ENCODE measurements around the gene LRRC14B.

Gene LRRC14B

DNA sequence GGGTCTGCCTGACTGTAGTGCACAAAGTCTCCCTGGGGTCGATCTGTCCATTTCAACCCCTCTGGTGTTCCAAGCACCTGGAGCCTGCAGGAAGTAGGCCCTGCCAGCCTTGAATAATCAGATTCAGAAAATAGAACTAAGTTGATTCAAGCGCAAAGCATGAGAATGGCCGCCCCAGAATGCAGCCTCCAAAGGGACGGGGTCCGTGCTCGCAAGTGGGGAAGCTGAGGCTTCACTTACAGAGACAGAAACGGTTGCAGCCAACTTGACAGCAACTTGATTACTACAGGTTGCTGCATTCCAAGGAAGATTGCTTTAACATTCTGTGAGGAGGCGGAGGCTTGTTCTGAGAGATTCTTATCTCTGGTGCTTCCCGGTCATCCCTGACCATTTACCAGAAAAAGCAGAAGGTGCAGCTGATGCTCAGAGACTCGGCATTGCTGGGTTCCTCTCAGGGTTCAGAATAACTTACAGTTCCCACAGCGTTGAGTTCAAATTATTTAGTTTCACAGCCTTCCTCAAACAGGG is 14.9 kb upstream of the LRRC14B start:
- DNase-seq = no peak

DNA sequence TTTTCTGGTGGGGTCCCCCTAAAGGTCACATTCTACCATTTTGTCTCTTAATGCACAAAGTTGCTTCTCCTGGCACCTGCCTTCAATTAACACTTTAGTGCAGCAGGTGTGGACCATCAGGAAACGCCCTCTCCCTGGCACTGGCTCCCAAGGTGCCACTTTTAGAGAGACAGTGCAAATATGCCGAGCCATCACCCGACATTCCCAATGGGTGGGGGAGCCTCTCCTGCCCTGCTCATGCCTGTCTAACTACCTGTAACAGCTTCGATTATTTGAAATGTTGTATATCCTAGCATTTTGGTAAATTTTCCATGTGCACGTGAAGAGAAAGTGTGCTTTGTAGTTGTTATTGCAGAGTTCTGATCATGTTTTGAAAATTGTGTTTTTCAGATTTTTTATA is 13.2 kb upstream of the LRRC14B start:
- no peak for DNase-seq

DNA sequence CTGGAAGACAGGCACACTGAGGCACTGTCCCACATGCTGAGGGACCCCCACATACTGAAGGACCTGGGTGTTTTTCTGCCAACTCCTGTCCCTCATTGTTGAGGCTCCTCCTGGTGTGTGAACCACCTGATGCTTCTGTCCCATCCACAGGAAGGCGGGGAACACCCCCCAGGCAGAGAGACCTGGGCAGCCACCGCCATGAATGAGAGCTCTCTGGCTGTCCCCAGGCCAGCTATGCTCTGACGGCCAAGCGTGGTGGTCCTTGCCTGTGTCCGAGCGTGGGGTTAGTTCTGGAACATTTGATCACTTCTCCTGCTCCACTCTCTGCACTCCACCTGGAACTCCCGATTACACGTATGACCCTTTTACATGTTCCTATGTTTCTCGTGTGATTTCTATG is 11.9 kb upstream of the LRRC14B start:
- DNase-seq = no peak

DNA sequence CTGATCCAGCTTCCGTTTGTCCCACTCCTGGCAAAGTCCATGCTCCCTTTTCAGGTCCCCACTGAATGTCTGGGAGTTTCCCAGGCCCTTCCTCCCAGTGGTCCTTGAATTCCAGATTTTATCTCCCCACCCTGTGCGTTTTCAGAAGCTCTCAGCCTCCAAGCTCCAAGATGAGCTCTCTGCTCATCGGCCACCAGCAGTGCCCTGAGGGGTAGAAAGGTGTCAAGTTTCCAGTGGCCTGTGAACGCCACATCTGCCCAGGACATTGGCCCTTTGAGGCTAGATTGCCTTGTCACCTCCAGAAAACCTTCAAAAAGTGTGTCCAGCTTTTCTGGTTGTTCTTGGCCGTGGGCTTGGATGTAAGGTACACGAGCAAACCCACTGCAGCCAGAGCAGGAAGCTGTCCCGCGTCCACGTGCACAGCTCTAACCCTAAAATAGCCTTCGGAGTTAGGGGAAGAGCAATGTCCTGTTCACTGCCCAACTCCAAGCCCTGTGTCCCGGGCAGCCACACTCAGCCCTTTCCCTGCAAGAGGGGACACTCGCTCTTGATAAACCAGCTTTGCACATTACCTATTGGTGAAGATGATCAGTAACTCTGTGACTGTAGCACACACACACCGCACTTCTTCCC is 10.9 kb upstream of the LRRC14B start:
- no peak for DNase-seq

DNA sequence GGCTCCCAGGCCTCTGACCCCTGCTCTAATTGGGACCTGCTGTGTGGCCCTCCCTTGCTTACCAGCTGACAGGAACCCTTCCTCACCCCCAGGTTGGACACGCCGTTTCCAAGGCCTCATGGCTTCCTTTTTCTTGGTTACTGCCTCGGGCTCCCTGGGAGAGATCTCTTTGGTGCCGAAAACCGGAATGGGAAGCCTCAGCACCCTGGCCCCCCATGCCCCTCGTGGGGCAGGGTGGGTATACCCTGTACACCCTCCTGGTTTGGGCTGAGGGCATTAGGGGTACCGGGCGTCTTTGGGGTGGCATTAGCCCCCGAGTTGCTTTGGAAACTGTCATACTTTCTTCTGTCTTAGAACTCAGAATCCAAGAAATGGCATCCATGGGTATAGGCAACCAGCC is 10.1 kb upstream of the LRRC14B start:
- no peak for DNase-seq

DNA sequence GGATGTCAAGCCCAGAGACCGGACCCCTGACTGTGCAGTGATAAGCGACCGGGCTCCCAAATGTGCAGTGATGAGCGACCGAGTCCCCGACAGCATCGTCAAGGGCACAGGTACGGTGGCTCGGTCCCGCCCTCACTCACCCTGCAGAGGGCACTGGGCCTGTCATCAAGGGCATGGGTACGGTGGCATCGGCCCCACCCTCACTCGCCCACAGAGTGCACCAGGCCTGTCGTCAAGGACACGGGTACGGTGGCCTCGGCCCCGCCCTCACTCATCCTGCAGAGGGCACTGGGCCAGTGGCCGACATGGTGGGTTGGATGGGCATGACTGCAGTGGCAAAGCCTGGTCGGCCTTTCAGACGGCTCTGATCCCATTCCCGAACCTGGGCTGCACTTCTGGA is 9.7 kb upstream of the LRRC14B start:
- DNase-seq = no peak

DNA sequence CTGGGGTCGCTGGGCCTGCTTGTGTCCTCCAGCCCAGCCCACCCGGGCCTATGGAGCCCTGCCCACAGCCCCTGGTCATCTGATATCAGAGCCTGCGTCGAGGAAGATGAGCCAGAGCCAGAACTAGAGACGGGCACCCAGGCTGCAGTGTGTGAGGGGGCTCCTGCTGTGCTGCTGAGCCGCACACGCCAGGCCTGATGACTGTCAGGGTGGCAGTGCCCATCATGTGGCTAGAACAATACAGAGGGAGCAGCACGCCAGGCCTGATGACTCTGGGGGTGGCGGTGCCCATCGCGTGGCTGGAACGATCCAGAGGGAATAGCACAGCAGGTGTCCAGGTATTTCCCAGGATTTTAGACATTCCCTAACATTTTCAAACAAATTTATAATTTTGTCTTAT is 9.2 kb upstream of the LRRC14B start:
- no peak for DNase-seq

DNA sequence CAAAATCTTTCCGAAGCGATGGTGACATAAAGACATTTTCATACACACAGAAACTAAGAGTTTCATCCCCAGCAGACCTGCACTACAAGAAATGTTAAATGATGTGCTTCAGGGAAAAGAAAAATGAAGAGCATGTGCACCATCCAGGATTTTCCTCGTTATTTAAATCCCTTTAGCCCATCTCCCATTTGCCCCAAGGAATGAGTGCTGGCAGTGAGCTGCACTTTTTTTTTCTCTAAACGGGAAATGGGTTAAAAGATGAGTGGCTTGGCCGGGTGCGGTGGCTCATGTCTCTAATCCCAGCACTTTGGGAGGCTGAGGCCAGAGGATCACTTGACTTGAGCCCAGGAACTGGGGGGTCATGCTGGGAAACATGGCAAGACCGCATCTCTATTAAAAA is 6.8 kb upstream of the LRRC14B start:
- DNase-seq = no peak

DNA sequence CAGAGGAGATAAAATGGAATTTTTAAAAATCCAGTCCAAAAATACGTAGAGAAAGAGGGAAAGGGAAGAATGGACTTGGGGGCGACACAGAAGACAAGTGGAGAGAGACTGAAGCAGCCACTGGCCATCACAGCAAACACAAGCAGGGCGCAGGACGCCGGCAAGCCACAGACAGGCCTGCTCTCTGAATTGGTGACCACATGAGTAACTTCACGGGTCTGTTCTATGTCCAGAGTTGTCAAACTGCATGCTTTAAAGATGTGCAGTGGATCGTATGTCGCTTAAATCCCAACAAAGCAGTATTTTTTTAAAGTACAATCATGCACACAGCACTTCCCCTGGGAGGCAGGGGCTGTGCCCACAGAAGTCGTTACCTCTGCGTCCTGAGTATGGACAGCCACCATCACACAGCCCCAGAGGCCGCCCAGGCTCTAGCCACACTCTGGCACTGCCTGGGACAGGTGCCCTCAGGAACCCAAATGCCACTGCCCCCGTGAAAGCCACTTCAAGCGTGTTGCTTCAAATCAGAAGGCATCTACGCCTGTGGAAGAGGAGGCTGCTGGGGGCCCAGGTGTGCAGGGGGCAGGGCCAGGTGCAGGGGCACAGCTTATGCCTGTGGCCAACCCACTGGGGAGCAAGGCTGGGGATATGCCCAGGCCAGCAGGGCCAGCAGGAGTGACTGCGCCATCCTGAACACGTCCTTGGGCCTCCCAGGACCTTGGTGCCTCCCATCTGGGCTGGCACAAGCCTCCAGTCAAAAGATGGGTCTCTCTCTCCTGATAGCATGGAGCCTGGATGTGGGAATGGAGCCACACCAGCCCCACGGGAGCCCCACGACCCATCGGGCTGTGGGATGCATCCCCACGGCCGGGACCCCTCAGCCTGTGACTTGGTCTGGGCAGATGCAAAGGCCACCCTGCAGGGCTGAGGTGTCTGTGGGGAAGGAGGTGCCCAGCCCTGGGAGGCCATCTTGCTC is 5.9 kb upstream of the LRRC14B start:
- DNase-seq = no peak

DNA sequence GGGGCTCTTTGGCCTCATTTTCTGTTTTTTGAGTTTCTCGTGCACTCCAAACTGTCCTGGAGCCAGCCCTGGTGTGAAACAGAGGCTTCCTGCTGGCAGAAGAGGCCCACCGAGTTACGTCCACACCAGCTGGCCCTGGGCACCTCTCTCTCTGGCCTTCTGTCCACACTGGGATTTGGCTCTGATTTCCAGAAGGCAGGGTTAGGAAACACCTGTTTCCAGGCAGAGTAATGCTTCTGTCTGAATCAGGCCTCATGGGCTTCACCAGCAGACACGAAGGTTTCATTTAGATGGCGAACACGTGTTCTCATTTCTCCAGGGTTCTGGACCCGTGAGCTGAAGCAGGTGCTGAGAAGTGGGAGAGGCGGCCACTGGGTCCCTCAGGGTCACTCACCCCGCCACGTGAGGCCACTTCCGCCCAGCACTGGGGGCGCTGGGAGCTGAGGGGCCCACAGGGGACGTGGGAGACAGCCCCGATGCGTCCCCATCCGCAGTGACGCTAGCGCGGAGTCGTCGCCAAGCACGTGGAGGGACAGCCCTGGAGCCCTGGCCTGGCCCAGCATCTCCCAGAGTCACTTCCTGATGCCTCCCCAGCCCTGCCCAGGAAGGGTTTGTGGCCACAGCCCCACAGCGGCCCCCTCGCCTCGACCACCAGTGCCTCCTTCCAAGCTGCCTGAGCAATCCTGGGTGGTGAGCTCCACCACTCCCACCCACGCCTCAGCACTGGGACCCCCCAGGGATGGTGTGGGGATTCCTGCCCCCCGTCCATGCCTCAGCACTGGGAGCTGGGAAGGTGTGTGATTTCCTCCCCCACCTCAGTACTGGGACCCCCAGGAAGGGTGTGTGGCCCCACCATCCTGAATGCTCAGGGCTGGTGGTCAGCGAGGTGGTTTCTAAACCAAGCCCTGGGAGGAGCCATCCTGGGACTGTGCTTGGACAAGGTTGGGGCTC is 4.9 kb upstream of the LRRC14B start:
- DNase-seq = no peak

DNA sequence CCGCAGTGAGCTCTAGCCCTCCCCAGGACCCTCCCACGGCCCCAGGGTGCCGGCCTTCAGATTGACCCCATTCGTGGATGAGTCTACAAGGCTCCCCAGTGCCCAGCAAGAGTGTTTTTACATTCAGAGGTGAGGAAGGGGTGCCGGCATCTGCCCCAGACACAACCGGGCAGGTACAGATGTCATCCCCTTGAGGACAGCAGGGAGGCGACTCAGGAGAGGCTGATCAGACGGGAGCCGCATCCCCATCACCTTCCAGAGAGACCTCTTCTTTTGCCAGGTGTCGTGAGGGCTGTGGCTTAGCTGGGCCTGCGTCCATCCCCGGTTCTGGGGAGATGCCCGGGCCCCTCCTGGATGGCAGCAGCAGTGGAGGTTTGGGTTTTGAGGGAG is 4.3 kb upstream of the LRRC14B start:
- no peak for DNase-seq

DNA sequence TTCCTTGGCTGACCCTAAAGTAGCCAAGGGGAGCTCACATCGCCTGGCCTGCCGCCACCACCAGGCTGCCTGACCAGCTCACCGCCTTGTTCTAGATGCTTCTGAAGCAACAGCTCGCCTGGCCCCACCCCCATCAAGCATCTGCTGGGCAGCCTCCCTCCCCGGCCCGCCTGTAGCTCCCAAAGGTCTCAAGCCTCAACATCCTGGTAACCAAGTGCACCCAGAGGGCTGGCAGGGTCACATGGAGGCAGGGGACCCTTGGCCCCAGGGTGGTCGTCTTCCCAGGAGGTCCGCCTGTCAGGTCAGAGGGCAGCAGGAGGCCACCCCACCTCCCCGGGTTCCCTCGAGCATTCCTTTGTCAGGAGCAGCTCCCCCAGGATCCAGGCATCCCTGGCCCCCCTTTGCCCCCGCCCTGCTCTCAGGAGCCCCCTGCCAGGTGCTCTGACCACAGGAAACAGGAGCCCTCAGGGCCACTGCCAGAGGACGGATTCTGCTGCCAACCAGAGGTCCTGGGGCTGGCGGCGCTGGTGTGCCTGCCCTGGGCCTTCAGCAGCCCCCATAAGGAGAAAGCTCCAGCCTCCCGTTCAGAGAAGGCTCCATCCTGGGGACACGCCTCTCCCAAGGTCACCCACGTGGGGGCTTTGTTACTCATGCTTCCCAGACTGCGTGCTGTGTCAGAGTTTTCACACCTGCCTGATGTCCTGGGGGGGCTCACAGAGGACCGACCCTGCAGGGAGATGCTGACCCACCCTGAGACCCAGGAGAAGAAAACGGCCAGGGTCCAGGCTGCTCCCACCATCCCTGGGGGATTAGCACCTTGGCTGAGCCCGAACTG is 3.5 kb upstream of the LRRC14B start:
- DNase-seq = no peak

DNA sequence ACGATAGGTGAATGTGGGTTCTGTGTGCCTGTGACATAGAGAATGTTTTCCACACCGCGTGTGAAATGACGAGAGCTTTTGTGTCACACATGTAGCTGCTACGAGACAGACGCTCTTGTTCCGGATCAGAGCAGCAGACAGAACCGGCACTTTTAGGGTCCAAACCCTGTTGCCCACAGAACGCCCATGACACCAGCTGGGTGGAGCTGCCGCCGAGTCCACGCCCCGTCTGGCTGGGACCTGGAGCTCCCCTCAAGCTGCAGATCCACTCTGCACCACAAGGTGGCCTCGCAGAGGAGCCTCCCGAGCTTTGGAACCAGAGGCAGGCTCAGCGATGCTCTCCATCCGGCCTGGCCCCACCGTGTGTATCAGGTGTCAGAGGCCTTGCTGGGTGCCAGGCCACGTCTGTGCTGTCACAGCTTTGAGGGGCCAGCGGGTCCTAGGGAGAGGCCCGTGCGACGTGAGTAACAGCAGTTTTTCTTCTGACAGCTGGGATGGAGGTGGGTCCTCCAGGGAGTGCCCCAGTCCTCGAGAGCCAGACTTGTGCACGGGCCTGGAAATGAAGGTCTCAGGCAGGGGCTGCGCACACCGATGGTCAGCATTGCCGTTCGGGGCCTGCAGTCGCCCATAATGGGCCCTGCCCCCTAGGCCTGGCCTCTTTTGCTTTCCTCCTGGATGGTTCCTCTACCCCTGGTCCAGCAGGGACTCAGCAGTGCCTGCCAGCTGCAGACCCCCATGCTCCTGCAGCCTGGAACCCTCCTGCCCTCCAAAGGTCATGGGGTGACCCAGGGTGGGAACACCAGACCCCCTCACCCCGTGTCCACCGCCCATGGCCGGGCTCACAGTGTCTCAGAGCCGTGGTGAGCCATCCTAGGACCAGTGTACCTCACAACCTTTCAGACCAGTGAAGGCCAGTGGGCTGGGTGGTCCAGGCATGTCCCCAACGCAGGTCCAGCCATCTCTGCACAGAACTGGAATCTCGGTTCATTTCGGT is 2.5 kb upstream of the LRRC14B start:
- no peak for DNase-seq

DNA sequence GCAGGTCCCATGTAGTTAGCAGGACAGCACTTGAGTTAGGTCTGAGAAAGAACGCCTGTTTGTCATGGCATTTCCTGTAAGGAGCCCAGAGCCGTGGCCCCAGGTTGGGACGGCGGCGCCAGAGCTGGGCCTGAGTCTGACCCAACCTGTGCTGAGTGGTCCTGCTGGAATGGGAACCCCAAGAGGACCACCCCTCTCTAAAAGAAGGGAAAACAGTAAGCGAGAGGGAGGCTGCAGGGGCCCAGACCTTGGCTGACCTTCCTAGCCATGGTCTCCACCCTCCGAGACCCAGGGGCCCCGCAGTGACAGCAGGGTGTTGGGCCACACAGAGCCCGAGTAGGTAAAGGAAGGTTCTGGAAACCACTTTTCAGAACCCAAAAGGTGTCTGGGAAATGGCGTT is 1.8 kb upstream of the LRRC14B start:
- no peak for DNase-seq

DNA sequence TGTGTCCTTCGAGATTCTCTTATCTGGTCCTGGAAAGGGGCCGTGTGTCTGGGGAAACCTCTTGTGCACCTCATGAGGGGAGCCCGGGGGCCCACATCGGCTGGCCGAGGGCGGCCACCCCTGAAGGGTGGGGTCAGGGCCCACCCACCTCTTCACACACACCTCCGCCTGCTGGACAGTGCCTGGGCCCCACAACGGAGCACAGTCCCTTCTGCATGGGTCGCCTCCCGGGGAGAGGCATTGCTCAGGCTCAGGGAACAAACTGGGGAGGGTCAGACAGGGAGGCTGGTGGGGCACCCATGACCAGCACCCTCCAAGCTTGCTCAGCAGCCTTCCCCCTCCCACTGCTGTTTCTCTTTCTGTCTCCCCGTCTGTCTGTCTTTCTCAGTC is 1.3 kb upstream of the LRRC14B start:
- DNase-seq = no peak

DNA sequence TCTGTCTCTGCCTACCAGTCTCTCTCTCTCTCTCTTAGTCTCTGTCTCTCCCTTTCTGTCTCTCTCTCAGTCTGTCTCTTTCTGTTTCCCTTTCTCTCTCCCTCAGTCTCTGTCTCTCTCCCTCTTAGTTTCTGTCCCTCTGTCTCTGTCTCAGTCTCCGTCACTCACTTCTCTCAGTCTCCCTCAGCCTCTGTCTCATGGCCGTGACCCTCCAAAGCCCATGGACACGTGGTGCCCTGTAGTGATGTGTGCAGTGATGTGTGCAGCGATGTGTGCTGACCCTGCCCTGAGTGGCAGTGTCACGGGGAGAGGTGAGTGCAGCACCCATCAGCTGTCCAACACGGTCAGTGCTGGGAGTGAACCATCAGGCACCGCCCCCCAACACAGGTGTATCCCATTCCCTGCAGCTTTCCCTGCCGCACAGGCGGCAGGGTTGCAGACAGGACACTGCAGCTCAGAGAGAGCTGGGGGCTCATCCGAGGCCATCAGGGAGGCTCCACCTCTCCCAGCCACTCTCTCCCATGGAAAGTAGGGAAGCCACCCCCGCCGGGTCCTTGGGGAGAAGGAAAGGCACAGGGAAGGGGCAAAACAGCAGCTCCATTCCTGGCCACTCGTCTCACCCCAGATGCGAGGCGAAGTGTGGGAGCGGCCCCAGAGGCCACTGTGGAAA is 794 bp upstream of the LRRC14B start:
- DNase-seq = no peak

DNA sequence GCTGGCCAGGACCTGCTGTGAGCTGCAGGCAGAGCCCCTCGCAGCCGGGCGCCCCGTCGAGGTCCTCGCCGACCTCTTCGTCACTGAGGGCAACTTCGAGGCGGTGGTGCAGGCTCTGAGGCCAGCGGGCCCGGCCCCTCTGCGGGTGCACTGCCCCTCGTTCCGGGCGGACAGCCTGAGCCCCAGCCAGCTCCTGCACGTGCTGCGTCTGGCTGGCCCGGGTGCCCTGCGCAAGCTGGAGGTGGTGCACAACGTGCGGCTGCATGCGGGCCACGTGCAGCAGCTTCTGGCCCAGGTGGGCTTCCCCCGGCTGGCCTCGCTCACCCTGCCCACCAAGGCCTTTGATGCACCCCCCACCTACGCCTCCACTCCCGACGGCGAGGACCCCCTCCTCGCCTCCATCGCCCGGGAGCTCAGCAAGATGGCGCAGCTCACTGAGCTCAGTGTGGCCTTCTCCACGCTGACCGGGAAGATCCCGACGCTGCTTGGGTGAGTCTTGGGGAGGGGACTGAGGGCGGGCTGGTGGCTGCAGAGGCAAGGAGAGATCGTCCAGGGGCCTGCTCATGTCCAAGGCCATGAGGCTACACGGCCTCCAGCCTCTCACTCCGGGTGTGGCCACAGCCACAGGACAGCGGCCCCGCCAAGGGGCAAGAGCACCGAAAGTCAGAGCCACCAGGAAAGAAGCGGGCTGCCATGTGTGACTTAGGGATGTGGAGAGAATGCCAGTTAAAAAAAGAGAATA is 825 bp downstream of the LRRC14B start:
- no peak for DNase-seq

DNA sequence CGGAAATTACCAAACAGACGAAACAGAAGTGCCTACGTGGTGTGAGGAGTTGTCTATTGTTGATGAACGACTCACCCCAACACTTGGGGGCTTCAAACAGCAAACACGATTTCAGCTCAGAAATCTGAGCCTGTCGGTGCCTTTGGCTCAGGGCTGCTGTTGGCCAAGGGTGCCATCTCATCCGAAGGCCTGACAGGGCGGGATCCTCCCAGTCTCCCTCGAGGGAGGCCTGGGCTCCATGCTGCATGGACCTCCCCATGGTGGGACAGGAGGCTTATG is 1.3 kb downstream of the LRRC14B start:
- DNase-seq = no peak

DNA sequence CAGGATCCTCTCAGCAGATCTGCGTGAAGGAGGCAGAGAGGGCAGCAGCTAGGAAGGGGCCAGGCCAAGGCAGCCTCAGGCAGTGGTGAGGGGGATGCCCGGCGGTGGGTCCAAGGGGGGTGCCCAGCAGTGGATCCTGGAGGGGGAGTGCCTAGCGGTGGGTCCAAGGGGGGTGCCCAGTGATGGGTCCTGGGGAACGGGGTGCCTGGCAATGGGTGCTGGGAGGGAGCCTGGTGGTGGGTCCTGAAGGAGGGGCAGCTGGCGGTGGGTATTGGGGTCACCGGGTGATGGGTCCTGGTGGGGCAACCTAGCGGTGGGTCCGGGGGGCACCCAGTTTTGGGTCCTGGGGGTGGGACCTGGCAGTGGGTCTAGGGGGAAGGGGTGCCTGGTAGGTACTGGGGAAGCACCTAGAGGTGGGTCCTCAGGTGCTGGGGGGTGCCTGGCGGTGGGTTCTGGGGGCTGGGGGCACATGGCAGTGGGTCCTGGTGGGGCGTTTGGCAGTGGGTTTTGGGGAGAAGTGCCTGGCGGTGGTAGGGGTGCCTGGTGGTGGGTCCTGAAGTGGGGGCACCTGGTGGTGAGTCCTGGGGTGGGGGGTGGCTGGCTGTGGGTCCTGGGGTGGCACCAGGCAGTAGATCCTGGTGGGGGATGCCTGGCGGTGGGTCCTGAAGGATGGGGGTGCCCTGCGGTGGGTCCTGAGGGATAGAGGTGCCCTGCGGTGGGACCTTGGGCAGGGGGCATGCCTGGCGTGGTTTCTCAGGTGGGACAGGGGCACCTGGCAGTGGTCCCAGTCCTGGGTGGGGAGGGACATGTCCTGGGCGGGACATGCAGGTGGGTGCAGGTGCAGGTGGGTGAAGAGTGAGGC is 1.9 kb downstream of the LRRC14B start:
- no peak for DNase-seq

All from cortex of kidney (tissue), 1 donor.